ENCODE measurements around the gene TM4SF4. TPM values are rescaled to one million over a fixed set of nuclear protein-coding genes. Genes with fewer than 3 reads are reported as not detected.

Gene TM4SF4
- total RNA-seq = 1 to 10 TPM; 1.1 to 4.5 TPM

GRCh38 chr3:149474250-149474817 is at the start of gene TM4SF4:
TSS of gene TM4SF4 (plus strand) at chr3:149474697. CDS start at chr3:149474878, 181 bp downstream.
- no peak for DNase-seq

GRCh38 chr3:149424918-149425317 is 49.6 kb upstream of the TM4SF4 start:
- H3K9me3 ChIP-seq = no peaks in the 10 kb centered on the region
- H3K27ac ChIP-seq = no peak overlapping the region
- H3K4me1 ChIP-seq = no peaks in the 10 kb centered on the region
- H3K9ac ChIP-seq (ENCODE audit: low read depth in 2 of 2, low read length in 2 of 2) = no peak overlapping the region
- intact Hi-C loops (cut with DNase I) = no loop called here
- no peak overlapping the region for H3K4me3 ChIP-seq
- H3K36me3 ChIP-seq = no peaks in the 10 kb centered on the region
- TF ChIP-seq, protein P1, sequence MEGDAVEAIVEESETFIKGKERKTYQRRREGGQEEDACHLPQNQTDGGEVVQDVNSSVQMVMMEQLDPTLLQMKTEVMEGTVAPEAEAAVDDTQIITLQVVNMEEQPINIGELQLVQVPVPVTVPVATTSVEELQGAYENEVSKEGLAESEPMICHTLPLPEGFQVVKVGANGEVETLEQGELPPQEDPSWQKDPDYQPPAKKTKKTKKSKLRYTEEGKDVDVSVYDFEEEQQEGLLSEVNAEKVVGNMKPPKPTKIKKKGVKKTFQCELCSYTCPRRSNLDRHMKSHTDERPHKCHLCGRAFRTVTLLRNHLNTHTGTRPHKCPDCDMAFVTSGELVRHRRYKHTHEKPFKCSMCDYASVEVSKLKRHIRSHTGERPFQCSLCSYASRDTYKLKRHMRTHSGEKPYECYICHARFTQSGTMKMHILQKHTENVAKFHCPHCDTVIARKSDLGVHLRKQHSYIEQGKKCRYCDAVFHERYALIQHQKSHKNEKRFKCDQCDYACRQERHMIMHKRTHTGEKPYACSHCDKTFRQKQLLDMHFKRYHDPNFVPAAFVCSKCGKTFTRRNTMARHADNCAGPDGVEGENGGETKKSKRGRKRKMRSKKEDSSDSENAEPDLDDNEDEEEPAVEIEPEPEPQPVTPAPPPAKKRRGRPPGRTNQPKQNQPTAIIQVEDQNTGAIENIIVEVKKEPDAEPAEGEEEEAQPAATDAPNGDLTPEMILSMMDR (IDR thresholded peaks at IDR 0.05) = no peak
- no peaks in the 10 kb centered on the region for H3K27me3 ChIP-seq
- DNase-seq = no peak

More at GRCh38 chr3:149474250-149474817, at the start of gene TM4SF4:
- Histone ChIP-seq H3K27ac (peak within 1 kb of the TSS; percentile 12), H3K36me3 (no peaks in the 10 kb centered on the region), H3K27me3 (no peaks in the 10 kb centered on the region), H3K9ac (ENCODE audit: low read depth in 2 of 2, low read length in 2 of 2) (no peak within 1 kb of the TSS), H3K4me1 (peaks cover 19% of the 10 kb centered on the region), H3K4me3 (no peak within 1 kb of the TSS), H3K9me3 (no peaks in the 10 kb centered on the region)
- intact Hi-C loops (cut with DNase I) = no loop called here
- TF ChIP-seq, protein P1 (IDR thresholded peaks at IDR 0.05) = no peak

DNA sequence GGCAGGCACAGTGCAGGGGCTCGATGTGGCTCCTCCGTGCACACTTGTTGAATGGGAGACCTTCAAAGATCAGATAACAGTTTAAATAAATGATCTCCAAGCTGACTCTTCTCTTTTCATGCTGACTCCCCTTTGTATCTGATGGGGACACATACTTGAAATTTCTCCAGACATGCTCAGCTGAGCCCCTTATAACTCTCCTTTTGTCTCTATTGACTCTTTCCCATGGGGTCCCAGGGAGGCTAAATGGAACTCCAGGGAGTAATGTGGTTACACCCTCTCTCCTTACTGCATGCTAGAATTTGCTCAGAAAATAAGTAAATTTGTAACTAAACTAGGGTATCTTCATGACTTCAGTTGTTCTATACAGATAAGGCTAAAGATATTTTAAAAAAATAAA is 48.2 kb upstream of the TM4SF4 start:
- intact Hi-C loops (cut with DNase I) = no loop called here
- Histone ChIP-seq H3K9ac (ENCODE audit: low read depth in 2 of 2, low read length in 2 of 2) (no peak overlapping the region), H3K27ac (no peak overlapping the region), H3K36me3 (no peaks in the 10 kb centered on the region), H3K27me3 (no peaks in the 10 kb centered on the region), H3K9me3 (no peaks in the 10 kb centered on the region), H3K4me3 (no peak overlapping the region), H3K4me1 (no peaks in the 10 kb centered on the region)
- DNase-seq = no peak
- TF ChIP-seq, protein P1 (IDR thresholded peaks at IDR 0.05) = no peak

- no peaks in the 10 kb centered on the region for H3K9me3 ChIP-seq
- H3K27ac ChIP-seq = no peak overlapping the region
- no peaks in the 10 kb centered on the region for H3K4me1 ChIP-seq
- H3K4me3 ChIP-seq = no peak overlapping the region
- H3K36me3 ChIP-seq = no peaks in the 10 kb centered on the region
- TF ChIP-seq, protein P1 (IDR thresholded peaks at IDR 0.05) = no peak
- intact Hi-C loops (cut with DNase I) = no loop called here
- H3K9ac ChIP-seq (ENCODE audit: low read depth in 2 of 2, low read length in 2 of 2) = no peak overlapping the region
- no peak for DNase-seq
- H3K27me3 ChIP-seq = no peaks in the 10 kb centered on the region
Measured at GRCh38 chr3:149428087-149428486, 46.4 kb upstream of the TM4SF4 start.

DNA sequence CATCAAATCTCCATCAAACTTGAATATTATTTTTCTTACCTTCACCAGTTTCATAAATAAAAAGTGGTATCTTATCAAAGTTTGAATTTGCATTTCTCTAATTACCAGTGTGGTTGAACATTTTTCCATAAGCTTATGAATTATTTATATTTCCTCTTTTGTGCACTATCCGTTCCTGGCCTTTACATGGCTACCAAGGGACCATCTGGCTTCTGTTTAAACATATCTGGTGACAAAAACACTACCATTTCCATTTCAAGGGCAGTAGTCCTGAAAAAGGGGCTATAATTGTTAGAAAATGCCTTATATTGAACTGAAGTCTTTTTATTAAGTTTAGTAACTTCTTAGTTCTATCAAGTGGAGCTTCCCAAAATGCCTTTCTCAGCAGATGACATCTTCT is 44.3 kb upstream of the TM4SF4 start:
- no peak for DNase-seq
- Histone ChIP-seq H3K9me3 (no peaks in the 10 kb centered on the region), H3K4me3 (no peak overlapping the region), H3K9ac (ENCODE audit: low read depth in 2 of 2, low read length in 2 of 2) (no peak overlapping the region), H3K27ac (no peak overlapping the region), H3K4me1 (no peaks in the 10 kb centered on the region), H3K36me3 (no peaks in the 10 kb centered on the region), H3K27me3 (no peaks in the 10 kb centered on the region)
- TF ChIP-seq, protein P1 (IDR thresholded peaks at IDR 0.05) = no peak
- intact Hi-C loops (cut with DNase I) = no loop called here
